Dedifferentiated amniotic fluid mesenchymal stem cell (primary cell): Measurements from ENCODE around the gene OFD1.

Experiments used
- DNase-seq: peaks from one replicate; pipeline ENCODE4 v3.0.0-alpha.2; 2016; ENCODE audit errors: extremely low spot score

OFD1 gene

DNA sequence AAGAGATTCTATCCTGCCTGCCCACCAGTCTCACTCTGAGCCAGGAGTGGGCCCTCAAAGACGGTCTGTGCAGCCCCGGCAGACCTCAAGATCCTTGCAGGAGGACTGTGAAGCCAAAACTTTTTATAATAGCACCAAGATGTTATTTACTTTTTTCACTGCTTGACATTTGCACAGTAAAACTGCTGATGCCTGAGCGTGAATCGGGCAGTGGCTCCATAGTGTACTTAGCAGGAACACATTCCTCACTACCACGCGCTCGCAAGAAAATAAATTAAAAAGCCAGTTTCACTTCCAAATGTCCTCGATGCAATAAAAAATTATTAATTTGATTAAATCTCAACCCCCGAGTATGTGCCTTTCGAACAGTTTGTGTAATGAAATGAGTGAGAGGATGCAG lies 59.9 kb downstream of the OFD1 start:
- no peak for DNase-seq

DNA sequence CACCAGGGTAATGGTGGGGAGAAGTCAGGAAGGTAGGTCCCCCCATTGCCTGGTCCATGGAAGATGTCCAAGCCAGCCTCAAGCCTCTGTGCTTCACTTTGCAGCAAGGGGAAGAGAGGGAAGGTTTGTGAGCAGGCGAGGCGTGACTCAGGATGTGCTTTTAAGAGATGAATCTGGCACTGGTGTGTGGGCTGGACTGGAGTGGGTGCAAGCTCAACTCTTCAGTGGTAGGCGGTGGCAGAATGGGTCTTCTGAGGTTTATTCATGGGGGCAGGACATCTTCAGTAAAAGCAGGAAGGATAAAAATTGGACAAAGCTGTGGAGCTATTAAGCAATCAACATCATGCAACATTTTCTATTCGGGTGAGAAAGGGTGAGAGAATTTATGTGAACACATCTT lies 63.0 kb downstream of the OFD1 start:
- no peak for DNase-seq

DNA sequence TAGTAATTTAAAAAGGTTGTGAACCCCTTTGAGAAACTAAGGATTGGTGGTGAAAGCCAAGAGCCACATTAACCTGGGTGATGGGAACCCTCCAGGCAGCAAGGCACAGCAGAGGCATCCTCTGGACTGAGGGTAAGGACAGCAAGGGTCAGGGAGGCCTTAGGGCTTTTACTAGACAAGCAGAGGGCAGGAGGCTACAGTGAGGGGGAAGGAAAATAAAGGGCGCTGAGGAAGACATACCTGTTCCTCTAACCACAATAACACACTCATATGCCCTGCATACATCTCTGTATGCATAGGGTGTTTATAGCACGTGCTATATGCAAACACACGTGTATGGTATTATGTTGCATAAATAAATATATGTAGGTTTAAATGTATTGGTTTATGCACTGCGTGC lies 63.6 kb downstream of the OFD1 start:
- DNase-seq, result no peak

DNA sequence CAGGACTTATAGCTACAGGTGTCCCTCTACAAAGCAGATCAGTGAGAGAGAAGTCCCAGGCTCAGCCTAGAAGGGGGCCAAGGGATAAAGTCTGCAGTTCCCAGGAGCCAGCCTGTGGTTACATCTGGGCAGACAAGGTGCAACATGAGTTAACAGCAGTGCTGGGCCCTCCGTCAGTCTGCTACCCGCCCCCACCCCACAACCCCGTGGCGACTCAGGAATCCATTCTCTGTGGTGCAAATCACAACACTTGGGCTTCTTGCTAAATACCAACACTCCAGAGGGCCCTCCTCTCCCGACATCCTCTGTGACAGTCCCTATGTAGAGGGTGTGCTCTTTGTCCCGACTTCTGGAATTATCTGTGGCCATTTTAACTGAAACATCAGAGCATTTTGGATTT lies 68.6 kb downstream of the OFD1 start:
- no peak for DNase-seq

DNA sequence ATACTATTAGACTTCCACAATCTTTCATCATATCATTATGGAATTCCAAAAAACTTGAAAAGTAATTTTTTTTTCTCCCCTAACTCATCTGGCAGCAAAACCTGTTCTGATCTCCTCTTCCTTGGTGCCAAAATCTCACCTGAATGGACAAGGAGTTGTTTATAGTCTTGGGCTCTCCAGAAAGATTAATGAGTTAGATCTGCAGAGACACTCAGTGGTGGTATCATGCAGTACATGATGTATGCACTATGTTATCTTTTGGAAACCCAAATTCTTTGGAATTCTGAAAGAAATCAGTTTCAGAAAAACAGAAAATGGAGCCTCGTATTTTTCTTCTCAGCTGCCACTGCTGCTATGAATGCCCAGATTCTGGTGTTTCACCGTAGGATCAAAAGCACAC lies 70.7 kb downstream of the OFD1 start:
- DNase-seq, result no peak

DNA sequence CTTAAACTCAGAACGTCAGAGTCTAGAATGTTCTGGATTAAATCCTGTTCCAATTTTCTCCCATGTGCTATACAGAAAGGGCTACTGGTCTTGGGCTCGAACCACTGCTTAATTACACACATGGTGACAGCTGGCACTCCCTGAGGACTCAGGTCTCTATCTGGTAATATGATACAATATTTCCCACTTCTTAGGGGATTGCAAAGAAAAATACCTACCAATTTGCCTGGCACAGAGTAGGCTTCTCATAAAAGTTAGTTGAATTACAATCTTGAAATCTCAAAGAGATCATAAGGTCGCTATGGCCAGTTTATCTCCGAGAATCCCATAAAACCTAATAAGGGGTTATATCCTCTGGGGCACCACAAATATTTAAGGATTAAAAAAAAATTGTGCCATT lies 73.7 kb downstream of the OFD1 start:
- no peak for DNase-seq

DNA sequence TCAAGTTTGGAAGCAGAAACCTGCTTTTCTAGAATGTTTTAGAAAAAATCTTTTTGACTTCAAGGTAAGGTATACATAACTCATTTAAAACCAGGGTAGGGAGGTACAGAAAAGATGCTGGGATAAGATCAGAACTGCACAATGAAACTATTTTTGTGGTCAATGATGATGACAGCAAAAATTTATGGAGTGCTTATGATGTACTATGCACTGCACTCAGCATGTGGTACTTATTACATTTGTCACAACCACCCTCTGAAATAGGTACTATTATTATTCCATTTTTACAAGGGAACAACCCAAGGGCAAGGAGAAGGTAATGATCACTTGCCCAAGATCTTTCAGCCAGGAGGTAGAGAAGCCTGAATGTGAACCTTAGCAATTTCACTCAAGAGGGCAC lies 74.3 kb downstream of the OFD1 start:
- no peak for DNase-seq

DNA sequence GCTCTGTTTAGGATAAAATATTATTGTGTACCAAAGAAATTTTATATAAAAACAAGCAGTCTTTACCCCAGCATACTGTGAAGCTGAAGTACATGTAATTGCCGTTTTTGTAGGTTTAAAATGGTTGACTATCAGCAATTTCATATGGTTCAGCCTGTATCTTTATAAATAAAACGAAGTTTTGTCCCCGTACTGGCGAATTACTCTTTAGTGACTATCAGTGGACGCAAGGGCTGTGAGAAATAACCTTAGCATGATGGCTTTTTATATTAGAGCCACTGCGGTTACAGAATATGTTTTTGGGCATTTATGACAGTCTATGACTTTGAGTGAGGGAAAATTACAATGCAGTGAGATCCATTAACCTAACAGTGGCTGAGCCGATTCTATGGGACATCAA lies 81.1 kb downstream of the OFD1 start:
- no peak for DNase-seq

DNA sequence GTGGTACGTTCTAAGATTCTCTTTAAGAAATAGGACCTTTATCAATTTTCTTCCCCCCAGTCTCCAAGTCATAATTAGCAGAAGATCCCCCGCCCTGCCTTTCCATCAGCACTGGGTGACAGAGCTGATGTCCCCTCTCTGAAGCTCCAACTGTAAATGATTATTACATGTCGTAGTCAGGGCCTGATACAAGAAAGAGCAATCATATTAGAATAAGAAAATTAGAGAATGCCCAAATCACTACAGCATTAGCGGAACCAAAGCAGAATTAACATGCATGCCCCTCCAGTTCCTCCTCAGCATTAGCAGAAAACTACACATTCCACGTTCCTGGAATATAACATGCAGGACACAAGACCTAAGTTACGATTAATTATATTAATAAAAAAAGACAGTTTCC lies 81.6 kb downstream of the OFD1 start:
- no peak for DNase-seq

DNA sequence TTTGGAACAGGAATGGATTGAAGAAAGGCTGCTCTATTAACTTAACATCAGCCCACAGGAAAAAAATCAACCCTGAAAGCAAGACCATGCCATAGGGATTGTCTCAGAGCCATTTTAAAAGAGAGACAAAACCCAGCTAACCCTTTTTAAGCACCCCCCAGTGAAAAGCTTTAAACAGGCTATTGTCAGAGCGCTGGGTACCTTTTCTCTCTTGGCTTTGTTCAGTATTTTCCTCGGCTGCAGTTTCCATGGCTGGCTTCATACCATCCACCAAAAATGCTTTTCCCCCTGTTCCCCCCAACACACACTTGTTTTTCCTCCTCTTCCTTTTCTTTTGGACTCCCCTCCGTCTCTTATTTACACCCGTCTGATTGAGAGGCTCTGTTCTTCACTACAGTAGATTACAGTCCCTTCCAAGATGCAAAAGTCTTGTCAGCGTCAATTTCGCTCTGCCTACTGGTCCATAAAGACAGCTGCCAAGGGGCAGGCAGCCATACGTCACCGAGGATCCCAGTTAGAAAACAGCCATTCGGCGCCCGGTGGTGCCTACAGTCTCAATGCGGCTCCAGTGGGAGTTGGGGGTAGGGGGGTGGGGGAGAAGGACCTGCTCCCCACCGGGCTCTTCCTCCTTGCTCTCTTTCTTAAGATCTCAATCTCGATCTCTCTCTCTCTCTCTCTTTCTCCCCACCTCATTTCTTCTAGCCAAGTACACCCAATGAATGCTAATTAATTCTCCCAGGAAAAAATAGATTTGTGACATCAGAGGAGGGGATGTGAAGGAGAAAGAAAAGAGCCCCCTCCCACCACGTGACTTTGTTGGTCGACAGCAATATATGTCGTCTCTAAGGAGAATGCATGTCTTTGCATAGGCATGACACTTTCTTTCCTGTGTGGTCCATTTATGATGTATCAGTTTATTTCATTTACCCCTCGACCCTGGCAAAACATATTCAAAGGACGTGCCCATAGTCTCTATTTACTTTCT lies 82.4 kb downstream of the OFD1 start, which contains the start of gene GPM6B:
Gene GPM6B, minus strand, starts transcription at position 451 of the 985 bp plus-strand sequence. Its CDS starts 189 bp downstream, at position 262.
- DNase-seq, result no peak
